Measurements from ENCODE around the gene CCND2. TPM values are rescaled to one million over a fixed set of nuclear protein-coding genes. Genes with fewer than 3 reads are reported as not detected.

CCND2 gene
- total and polyA plus RNA-seq, 2 experiments from 2014 or later, result 75.6 to 224 TPM

- Histone ChIP-seq H3K36me3 (ENCODE audit: insufficient read depth) (no peaks in the 10 kb centered on the region), H4K20me1 (replicated peaks; ENCODE audit: insufficient read depth) (0 out of 2 replicates have a peak, but pooled peaks cover 4% of the 10 kb centered on the region), H3K4me3 (no peak overlapping the region), H2AFZ (no peak overlapping the region), H3K27ac (ENCODE audit: low read depth) (no peak overlapping the region), H3K4me2 (no peak overlapping the region), H3K4me1 (ENCODE audit: insufficient read depth) (no peaks in the 10 kb centered on the region), H3K27me3 (ENCODE audit: insufficient read depth) (no peaks in the 10 kb centered on the region), H3F3A (replicated peaks; ENCODE audit: low read depth) (no peaks in the 10 kb centered on the region), H3K79me2 (replicated peaks; ENCODE audit: insufficient read depth) (no peaks in the 10 kb centered on the region), H3K9me2 (ENCODE audit: insufficient read depth) (no peaks in the 10 kb centered on the region)
- no peaks in the 10 kb centered on the region for H3K27me3 Mint-ChIP-seq (ENCODE audit: insufficient read depth, low read depth, poor library complexity)
- H3K4me1 Mint-ChIP-seq, result peaks cover 5% of the 10 kb centered on the region; the same call in 2 of the 3 replicates
- H3K27ac Mint-ChIP-seq, result no peak overlapping the region
- no peak for DNase-seq (ENCODE audit: low spot score)
- H3K4me3 Mint-ChIP-seq, result no peak overlapping the region
- no peak for ATAC-seq
- no peak for TF ChIP-seq ZNF462 (CRISPR knock-in tag; IDR thresholded peaks at IDR 0.05)
- no peak for TF ChIP-seq POLR2AphosphoS5 (IDR thresholded peaks at IDR 0.05; ENCODE audit: low read depth)
- no peak for TF ChIP-seq STAT1 (IDR thresholded peaks at IDR 0.05; ENCODE audit: unreplicated experiment)
- no peak for TF ChIP-seq REST (IDR thresholded peaks at IDR 0.05; ENCODE audit: unreplicated experiment)
- TF ChIP-seq NANOG (IDR thresholded peaks at IDR 0.05; ENCODE audit: borderline replicate concordance), result no peak
- no peak for TF ChIP-seq ZNF114 (CRISPR knock-in tag; IDR thresholded peaks at IDR 0.05)
- TF ChIP-seq JUNB (IDR thresholded peaks at IDR 0.05; ENCODE audit: unreplicated experiment), result no peak
- no peak for TF ChIP-seq ZNF331 (CRISPR knock-in tag; IDR thresholded peaks at IDR 0.05; ENCODE audit: low read depth)
- TF ChIP-seq CTCF (conservative IDR thresholded peaks at IDR 0.05; ENCODE audit: low read depth in 2 of 2), result no peak
- TF ChIP-seq EZH2 (IDR thresholded peaks at IDR 0.05; ENCODE audit: low read depth, unreplicated experiment), result no peak
- no peak for TF ChIP-seq CREB1 (CRISPR knock-in tag; IDR thresholded peaks at IDR 0.05; ENCODE audit: low read depth)
- TF ChIP-seq ETS1 (IDR thresholded peaks at IDR 0.05), result no peak
- no peaks in the 10 kb centered on the region; the same call in 2 of the 3 replicates for H3K36me3 Mint-ChIP-seq (ENCODE audit: low read depth)
- H3K9me3 Mint-ChIP-seq, result peaks cover 4% of the 10 kb centered on the region; the same call in 2 of the 3 replicates
Observed at GRCh38 chr12:4257442-4257841, 16.1 kb upstream of the CCND2 start.
